Vagina (tissue), 2 donors: Measurements from ENCODE around the gene FIZ1.

Experiments
- POLR2A ChIP-seq, 2 donors: fragments of 450-650 bp; IDR thresholded peaks; one replicate each; pipeline ENCODE4 v1.6.1; 2017; ENCODE audit warnings: antibody characterized with exemption in 2 of 2, mild to moderate bottlenecking in 2 of 2, moderate library complexity in 2 of 2
- POLR2AphosphoS5 ChIP-seq, 2 donors: sonication (generic); formaldehyde crosslinking; IDR thresholded peaks; one replicate each; pipeline ENCODE4 v1.9.0; 2017; ENCODE audit warnings: antibody characterized with exemption in 2 of 2, mild to moderate bottlenecking in 2 of 2, low read depth in 1 of 2; ENCODE audit not compliant: insufficient read depth in 1 of 2
- TF ChIP-seq, protein P1 (sequence below), 3 experiments: fragments of 450-650 bp in 2 of 3; fragments of 200-600 bp in 1 of 3; sonication (generic) in 1 of 3; IDR thresholded peaks; one replicate each; pipeline ENCODE4 v1.5.1; 2017 to 2019; ENCODE audit warnings: antibody characterized with exemption in 3 of 3, mild to moderate bottlenecking in 2 of 3, moderate library complexity in 2 of 3

DNA sequence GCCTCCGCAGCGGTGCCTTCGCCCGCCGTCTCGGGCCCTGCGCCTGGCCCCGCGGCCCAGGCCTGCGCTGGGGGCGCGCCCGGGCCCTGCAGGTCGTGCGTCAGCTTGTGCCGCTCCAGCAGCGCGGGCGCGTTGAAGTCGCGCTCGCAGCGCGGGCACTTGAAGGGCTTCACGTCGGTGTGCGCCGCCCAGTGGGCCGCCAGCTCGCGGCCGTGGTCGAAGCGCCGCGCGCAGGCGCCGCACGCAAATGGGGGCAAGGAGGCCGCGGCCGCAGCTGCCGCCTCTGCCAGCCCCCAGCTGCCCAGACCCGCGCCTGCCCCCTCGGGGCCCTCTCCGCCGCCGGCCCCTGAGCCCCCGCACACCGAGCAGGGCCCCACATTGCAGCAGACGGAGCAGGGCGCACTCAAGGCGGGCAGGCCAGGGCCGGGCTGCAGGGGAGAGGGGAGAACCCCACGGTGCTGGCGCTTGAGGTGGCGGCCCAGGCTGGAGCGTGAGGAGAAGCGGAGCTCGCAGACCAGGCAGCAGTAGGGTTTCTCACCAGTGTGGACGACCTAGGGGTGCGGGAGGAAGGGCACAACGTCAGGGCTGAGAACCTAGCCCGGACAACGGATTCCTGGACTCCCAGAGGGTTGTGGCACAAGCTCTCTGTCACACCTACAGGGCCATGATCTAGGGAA is 6.1 kb downstream of the FIZ1 start:
- TF ChIP-seq POLR2AphosphoS5 (IDR thresholded peaks at IDR 0.05; ENCODE audit: insufficient read depth in 1 of 2, low read depth in 1 of 2) (no peak), POLR2A (IDR thresholded peaks at IDR 0.05) (no peak)
- TF ChIP-seq, protein P1, sequence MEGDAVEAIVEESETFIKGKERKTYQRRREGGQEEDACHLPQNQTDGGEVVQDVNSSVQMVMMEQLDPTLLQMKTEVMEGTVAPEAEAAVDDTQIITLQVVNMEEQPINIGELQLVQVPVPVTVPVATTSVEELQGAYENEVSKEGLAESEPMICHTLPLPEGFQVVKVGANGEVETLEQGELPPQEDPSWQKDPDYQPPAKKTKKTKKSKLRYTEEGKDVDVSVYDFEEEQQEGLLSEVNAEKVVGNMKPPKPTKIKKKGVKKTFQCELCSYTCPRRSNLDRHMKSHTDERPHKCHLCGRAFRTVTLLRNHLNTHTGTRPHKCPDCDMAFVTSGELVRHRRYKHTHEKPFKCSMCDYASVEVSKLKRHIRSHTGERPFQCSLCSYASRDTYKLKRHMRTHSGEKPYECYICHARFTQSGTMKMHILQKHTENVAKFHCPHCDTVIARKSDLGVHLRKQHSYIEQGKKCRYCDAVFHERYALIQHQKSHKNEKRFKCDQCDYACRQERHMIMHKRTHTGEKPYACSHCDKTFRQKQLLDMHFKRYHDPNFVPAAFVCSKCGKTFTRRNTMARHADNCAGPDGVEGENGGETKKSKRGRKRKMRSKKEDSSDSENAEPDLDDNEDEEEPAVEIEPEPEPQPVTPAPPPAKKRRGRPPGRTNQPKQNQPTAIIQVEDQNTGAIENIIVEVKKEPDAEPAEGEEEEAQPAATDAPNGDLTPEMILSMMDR (IDR thresholded peaks at IDR 0.05), result no peak
